ENCODE data around the gene KRT8.
"Not testable (repeated sequence)": the region's sequence is repeated elsewhere in the genome, so short reads cannot be mapped to it uniquely, and the experiment has no call there.

Gene KRT8

DNA sequence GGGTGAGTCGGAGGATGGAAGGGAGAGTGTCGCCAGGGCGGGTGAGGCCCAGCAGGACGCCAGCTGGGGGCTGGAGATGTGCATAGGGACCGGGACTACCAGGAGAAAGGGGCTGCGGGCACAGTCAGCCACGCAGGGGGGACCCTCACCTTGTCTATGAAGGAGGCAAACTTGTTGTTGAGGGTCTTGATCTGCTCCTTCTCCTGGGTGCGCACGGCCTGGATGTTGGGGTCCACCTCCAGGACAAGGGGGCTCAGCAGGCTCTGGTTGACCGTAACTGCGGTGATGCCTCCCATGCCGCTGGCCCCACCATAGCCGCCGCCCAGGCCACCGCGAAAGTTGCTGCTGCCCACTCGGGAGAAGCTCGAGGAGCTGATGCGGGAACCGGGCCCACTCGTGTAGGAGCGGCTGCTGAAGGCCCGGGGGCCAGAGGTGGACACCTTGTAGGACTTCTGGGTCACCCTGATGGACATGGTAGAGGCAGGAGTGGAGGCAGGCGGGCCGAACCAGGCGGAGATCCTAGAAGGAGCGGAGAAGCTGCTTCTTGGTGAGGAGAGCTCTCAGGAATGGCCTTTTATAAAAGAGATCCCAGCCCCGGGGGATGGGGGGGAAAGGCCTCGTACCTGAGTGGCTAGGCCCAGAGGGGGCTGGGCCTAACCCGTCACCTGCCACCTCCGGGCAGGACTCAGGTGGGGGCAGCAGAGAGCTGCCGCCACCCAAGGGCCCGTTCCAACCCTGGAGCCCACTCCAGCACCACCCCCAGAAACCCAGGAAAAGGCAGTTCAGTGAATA lies at the start of gene KRT8:
Gene KRT8, minus strand, starts transcription at position 568 of the 792 bp plus-strand sequence. Its CDS starts 95 bp downstream, at position 473.
- not testable (repeated sequence) for DNase-seq

DNA sequence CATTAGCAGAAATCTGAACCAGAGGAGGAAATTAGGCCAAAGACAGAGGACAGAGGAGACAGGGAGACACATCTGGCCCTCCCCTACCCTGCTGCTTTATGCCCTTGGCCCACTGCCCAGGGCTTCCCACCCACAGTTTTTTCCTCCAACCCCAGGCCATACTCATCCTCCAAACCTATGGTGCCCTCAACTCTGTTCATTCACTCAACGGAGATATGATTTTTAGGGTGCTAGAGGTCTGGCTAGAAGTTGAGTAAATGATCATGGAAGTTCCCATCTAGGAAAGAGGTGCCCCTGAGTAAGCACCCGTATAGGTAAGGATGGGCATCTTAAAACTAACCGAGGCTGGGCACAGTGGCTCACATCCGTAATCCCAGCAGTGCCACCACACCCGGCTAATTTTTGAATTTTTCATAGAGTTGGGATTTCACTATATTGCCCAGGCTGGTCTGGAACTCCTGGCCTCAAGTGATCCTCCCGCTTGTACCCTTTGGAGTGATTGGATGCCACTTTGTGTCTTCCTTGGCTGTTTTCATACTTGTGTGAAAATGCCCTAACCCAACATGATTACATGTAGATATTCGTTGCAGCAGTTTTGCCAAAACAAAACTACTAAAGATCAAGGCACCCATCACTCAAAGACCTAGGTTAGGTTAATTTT lies 48.4 kb upstream of the KRT8 start:
- no peak for DNase-seq

DNA sequence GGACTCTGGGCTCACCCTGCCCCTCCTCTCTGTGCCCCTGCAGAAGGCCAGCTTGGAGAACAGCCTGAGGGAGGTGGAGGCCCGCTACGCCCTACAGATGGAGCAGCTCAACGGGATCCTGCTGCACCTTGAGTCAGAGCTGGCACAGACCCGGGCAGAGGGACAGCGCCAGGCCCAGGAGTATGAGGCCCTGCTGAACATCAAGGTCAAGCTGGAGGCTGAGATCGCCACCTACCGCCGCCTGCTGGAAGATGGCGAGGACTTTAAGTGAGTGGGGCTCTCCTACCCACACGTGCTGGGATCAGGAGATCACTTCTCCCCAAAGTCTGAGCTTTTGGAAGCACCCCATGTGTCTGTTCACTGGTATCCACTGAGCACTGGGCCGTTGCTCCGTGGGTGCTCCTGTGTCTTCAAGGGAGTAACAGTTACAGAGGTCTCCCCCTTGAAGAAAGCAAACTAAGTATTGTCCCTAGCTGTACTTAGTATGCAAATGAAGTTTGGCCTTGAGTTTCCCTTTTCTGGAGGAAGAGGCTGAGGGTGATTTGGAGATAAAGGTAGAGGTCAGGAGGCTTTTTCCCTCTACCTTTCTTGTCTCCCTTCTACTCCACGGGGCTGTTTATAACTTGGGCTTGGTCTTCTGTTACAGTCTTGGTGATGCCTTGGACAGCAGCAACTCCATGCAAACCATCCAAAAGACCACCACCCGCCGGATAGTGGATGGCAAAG lies 47.4 kb upstream of the KRT8 start:
- DNase-seq = peak; percentile 16

DNA sequence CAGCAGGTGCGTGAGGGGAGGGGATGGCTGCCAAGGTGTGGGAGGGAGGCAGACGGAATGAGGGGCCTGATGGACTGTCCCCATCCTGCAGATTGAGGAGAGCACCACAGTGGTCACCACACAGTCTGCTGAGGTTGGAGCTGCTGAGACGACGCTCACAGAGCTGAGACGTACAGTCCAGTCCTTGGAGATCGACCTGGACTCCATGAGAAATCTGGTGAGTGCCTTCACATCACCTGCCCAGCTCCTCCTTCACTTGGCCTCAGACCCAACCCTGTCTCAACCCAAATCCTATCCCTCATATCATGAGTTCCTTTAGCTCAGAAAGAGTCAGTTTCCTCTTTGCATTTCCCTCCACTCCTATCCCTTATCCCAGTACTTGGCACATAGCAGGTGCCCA lies 46.8 kb upstream of the KRT8 start:
- no peak for DNase-seq

DNA sequence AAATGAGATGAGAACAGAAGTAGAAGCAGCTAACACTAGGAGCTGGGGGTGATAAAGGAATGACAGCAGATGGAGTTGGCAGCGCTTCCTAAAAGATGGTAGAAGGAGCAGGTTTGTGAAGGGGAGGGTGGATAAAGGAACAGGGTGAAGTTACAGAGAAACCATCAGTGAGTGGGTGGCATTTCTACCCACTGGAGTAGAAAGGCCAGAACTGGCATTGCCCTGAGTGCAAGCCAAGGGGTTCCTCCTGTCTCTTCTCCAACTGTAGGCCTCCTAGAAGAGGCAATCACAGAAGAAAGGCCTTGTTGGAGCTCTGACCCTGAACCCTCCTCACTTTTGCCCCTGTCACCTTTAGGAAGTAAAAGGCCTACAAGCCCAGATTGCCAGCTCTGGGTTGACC lies 46.2 kb upstream of the KRT8 start:
- no peak for DNase-seq

DNA sequence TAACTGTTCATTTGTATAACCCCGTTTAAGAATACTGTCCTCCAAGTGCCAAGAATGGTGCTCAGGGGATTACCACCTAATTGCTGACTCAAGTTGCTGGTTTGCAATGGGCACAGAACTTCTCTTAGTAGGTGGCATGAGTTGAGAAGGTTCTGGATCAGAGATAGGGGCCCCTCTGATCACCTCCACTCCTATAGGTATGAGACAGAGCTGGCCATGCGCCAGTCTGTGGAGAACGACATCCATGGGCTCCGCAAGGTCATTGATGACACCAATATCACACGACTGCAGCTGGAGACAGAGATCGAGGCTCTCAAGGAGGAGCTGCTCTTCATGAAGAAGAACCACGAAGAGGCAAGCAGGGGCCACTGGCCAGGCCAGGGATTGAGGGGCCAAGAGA lies 45.7 kb upstream of the KRT8 start:
- no peak for DNase-seq

DNA sequence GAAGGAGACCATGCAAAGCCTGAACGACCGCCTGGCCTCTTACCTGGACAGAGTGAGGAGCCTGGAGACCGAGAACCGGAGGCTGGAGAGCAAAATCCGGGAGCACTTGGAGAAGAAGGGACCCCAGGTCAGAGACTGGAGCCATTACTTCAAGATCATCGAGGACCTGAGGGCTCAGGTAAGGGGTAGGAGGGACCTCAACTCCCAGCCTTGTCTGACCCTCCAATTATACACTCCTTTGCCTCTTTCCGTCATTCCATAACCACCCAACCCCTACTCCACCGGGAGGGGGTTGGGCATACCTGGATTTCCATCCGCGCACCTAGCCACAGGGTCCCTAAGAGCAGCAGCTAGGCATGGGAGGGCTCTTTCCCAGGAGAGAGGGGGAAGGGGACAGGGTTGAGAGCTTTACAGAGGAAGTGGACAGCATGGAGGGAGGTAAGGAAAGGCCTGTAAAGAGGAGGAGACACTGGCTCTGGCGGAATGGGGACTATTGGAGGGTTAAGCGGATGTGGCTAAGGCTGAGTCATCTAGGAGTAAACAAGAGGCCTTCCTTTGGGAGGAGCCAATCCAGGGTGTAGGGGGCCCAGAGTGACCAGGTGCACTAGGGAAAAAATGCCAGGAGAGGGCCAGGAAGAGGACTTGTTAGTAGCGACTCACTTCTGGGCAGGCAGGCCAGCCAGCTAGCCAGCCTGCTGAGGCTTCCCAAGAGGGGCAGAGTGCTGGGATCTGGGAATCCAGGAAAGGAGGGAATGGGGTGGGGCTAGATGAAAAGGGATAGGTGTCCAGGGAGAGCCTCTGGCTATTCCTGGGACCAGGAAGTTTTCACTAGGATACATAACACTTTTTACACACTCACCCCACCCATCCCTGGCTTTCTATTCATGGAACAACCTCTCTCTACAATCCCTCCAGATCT lies 44.8 kb upstream of the KRT8 start:
- peak; percentile 57 for DNase-seq

DNA sequence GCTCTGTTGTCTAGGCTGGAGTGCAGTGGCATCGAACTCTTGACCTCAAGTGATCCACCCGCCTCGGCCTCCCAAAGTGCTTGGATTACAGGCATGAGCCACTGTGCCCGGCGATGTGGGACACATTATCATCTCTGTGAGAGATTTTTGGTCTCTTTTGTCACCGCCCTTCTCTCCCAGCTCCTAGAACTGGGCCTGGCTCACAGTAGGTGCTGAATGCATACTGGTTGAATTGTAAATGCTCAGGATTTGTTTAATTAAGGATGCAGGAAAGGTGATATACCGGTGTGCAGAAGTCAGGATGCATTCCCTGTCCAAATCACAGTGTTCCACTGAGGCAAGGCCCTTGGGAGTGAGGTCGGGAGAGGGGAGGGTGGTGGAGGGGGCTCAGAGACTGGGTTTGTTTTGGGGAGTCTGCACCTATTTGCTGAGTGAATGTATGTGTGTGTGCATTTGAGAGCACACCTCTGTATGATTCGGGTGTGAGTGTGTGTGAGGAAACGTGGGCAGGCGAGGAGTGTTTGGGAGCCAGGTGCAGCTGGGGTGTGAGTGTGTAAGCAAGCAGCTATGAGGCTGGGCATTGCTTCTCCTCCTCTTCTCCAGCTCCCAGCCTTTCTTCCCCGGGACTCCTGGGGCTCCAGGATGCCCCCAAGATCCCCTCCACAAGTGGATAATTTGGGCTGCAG lies 43.0 kb upstream of the KRT8 start:
- no peak for DNase-seq

DNA sequence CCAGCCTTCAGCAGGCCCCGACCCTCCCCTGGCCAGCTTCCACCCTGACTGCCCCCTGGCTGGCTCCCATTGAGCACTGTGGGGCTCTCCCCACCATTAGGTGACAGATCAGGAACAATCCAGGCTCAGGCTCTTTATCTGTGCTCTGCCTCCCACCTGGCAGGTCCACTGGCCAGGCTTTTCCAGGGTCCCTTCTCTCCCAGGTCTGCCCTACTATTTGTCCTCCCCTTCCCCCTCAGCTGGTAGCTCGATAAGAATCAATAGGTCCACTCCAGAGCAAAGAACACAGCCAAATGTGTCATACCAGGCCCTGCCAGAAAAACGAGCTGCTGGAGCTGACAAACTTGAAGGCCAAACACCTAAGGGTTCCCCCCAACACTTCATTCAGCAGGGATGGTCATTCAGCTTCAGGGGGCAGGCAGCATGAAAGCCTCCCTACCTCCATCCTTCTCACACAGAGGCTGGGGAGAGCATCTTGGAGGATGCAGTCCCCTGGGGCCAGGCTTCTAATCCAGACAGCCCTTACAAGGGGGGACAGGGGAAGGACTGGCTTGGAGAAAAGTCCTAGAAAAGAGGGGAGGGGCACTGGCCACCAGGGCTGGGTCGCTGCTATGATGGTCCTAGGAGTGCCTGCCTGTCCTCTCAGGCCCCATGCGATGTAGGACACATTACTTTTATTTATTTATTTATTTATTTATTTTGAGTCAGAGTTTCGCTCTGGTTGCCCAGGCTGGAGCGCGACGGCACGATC lies 42.1 kb upstream of the KRT8 start:
- DNase-seq = no peak

DNA sequence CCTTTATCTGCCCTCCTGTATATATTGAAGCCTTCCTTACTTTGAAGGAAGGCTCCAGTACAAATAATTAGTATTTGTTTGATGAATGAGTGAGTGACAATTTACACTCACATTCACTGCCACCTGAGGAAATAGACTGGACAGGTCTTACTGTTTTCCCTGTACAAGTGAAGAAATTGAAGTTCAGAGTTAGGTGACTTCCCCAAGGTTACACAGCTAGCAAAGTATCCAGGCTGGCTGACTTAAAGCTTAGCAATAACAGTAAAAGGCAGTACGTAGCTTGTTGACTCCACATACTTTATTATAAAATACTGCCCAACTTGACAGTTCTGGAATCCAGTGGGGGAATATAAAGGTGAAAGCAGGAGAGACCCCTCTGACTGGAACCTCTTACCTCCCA lies 41.5 kb upstream of the KRT8 start:
- DNase-seq = no peak

DNA sequence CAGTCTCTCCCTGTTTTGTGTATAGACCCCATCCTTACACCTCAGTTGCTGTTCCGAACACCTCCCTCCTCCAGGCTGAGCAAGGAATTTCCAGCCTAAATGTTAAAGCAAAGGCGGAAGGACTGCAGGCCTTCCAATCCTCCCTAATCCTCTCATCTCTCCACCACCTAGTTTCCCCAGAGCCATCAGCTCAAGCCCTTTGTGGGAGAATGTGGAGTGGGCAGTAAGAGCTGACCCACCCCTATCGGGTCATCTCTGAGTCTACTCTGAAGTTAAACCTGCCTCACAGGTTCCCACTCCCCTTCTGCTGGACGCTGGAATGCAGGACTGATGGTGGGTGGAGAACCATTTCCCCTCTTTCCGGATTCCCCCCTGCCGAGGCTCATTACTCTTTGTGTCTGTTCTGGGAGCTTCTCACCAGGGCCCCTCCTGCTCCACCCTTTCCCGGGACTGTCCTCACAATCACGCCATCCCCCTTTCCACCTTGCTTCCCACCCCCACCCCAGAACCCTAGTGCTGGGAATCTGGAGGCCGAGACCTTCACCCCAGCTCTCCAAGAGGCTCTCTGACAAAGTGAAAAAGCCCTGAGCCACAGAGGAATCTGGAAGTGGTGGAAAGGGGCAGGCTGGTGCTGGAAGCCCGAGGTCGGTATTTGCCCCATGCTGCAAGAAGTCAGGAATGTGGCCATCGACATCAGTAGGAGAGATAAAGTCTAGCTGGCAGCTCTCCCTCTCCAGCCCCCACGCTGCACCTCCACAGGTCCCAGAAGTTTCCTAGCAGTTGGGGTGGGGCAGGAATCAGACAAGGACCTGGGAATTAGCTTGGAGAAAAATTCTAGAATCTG lies 40.7 kb upstream of the KRT8 start:
- DNase-seq = no peak

DNA sequence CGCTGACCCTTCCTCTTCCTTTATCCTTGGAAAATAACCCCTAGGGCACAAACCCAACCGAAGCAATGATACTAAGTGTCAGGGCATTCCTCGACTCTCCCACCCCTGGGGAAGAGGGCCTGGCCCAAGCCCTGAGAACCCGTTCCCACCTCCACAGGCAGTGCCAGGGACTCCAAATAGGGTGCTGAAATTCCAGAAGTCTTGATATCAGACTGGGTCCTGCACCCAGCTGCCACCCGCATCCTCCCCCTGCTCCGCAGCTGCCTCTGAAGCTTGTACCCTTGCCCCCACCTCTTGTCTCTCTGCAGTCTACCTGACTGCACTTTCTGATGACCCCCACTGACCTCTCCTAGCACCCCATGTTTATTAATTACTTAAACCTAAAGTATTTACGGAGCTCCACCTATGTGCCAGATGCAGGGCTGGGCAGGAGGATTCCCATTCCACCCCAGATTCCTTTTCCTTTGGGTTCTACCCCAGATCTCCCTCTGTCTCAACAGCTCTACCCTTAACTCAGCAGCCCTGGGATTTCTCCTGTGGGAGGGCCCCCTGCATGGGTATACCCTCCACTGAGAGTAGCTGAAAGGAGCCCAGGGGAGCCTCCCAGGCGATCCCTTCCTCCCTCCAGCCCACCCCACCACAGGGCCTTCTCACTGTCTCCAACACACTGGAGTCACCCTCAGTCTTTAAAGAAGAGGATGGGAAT lies 40.0 kb upstream of the KRT8 start:
- DNase-seq = no peak

DNA sequence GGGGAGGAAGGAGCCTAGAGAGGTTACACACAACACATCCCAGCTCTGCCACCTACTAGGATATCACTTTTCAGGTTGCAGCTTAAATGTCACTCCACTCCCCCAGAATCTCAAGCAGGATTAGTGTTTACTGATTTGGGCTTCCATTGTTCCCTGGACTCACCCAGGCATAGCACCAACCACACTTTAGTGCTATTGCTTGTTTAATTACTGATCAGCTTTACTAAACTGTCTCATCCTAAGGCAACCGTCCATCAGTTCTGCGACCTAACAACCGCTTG lies 38.0 kb upstream of the KRT8 start:
- no peak for DNase-seq

DNA sequence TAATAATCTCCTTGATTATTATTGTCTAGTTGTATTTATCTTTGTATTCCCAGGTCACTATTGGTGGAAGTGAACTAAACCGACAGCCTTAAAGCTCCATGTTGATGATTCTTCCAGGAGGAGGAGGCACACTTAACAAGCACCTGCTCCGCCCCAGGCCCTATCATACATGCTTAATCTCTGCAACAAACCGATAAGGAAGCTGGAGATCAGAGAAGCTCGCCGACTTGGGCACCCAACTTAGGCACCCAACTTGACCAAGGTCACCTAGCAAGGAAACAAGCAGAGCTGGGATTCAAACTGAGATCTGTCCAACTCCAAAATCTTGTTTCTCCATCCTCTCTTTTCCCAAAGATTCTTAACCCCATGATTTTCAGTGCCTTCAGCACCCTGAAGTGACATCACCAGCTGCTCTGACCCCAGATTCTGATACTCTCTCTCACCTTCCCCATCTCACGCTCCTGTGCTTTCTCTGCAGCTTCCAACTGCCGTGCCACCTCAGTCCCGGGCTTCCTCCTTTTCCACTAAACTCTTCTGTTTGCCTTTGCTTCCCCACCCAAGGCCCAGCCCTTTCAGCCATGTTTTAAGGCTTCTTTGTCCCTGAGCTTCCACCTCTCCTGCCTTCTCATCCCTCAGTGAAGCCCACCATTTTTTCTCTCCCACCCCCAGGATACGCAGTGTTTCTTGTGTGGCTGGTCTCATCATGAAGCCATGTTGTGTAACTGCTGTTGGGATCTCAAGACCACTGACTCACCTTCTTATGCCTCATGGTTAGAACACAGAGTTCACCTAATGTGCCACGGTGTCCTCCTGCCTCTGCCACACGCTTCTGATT lies 37.4 kb upstream of the KRT8 start:
- no peak for DNase-seq

DNA sequence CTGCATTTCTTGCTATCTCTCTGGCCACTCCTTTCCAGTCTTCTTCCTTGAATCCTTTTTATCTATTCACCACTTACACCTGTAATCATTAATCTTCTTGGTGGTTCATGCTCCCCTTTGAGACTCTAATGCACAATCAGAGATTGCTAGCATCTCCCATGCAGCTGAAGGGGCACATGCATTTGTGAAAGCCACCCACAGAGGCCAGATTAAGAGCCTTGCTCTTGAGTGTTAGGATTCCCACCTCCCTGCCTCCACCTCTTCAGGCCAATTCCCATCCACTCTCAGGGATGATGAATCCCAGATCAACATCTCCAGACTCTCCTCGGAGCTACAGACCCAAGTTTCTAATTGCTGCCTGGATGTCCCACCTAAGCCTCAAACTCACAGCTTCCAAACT lies 24.7 kb upstream of the KRT8 start:
- DNase-seq = no peak

DNA sequence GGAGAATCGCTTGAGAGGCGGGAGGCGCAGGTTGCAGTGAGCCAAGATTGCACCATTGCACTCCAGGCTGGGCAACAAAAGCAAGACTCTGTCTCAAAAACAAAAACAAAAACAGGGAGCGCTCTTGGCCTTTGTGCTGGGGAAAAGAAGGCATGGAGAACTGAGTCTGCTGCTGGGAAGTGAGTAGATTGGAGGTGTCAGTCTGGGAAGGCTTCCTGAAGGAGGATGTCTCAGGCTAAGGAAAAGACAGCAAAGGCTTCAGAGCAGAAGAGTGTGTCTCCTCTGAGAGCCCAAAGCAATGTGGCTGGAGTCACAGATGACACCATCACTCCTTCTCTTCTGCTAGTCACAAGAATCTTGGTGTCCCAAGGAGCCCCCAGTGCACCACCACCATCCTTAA lies 23.1 kb upstream of the KRT8 start:
- DNase-seq = no peak

DNA sequence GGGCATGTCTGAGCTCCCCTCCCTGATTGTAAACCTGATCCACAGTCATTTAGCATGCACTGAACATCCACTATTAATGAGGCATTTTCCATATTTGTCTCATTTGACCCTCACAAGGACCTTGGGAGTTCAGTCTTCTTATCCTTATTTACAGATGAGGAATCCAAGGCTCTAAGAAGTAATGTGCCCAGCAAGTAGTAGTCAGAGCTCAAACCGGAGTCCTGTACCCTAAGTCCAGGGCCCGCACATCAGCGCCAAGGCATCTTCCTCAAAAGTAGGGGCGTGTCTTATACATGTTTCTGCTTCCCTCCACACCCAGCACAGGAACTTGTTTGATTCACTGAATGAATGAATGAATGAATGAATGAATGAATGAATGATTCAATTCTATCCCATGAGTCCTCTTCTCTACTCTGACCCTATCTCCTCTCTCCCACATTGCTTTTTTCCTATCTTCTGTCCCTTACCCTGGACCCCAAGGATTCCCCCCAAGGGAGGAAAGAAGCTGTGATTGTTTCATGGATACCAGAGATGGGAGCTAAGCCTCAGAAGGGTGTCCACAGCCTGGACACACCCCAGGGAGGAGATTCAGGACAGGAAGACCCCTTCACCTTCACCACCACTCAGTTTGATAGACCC lies 21.8 kb upstream of the KRT8 start:
- no peak for DNase-seq

DNA sequence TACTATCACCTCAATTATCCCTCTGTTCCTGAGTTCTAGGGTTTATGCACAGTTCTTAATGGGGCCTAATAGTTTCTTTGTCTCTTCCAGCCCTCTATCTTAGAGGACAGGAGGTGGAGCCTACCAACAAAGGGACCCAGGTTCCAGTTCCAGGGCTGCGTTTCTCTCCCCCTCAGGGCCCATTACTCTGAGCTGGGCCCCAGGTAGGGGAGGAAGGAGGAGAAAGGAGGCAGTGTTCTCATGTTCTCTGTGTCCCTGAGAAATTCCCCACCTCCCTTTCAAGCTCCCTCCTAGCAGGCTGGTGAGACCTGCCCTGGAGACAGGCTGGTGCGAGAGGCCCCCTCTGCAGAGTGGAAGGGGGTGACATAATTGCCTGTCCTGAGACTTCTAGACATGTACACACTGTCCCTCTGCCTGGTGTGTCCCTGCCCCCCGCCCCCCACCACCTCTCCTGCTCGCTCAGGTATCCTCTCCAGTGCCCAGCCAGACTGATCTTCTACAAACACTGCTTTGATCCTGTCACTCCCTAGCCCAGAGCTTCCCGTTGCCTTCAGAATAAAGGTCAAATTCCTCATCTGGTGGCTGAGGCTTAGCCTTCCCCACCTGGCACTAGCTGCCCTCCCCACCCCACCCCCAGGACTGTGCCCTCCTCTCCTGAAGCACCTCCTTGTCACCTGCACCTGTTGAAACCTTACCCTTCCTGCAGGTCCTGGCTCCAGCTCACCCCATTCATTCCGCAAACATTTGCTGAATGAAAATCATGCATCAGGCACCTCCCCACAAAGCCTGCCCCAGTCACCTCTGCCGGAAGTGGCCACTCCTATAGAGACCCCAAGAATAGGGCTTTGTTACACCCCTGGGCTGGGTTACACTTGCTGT lies 21.1 kb upstream of the KRT8 start:
- DNase-seq = no peak
